Measurements from ENCODE around the gene TSPAN11. TPM values are rescaled to one million over a fixed set of nuclear protein-coding genes. Genes with fewer than 3 reads are reported as not detected.

Gene TSPAN11
- polyA plus RNA-seq, 2 of the 4 experiments (the other 2 are of a cell fraction), result 0.01 to 0.06 TPM

- ATAC-seq, result no peak; a peak in 1 of 6 replicates
- TF ChIP-seq, protein P1, sequence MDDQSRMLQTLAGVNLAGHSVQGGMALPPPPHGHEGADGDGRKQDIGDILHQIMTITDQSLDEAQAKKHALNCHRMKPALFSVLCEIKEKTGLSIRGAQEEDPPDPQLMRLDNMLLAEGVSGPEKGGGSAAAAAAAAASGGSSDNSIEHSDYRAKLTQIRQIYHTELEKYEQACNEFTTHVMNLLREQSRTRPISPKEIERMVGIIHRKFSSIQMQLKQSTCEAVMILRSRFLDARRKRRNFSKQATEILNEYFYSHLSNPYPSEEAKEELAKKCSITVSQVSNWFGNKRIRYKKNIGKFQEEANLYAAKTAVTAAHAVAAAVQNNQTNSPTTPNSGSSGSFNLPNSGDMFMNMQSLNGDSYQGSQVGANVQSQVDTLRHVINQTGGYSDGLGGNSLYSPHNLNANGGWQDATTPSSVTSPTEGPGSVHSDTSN (IDR thresholded peaks at IDR 0.05), result no peak
- TF ChIP-seq SMC3 (IDR thresholded peaks at IDR 0.05) (no peak), ATOH8 (CRISPR knock-in tag; IDR thresholded peaks at IDR 0.05; ENCODE audit: low read depth) (no peak), TP53 (CRISPR knock-in tag; IDR thresholded peaks at IDR 0.05) (no peak), NFE2L2 (conservative IDR thresholded peaks at IDR 0.05; ENCODE audit: low read length) (no peak), HOXA7 (CRISPR knock-in tag; IDR thresholded peaks at IDR 0.05) (no peak), HDAC2 (IDR thresholded peaks at IDR 0.05) (no peak)
- no peak overlapping the region for H3K4me3 ChIP-seq
- H3K4me1 ChIP-seq, result no peaks in the 10 kb centered on the region
- no peak overlapping the region for H3K4me2 ChIP-seq
- WGBS (ENCODE audit: missing lambda C conversion rate), result 53% methylated on average over 16 of the region's 20 CpGs
- no peaks in the 10 kb centered on the region for H3K9me3 ChIP-seq
- ChIA-PET CTCF (interaction anchor here (0.6 to 10.4 kb wide), 3 partner anchors 9 to 297 kb away, joined by 3 to 70 read pairs (median 3); no protein-coding TSS in a partner anchor), POLR2A (no interaction called here)
- no peak overlapping the region for H3K27ac ChIP-seq
- FAIRE-seq, result no peak
- no peak for DNase-seq (ENCODE audit: low read depth in 1 of 2, low spot score in 1 of 2)
These were observed 48.4 kb downstream of the TSPAN11 start for GRCh38 chr12:30974746-30975500.

DNA sequence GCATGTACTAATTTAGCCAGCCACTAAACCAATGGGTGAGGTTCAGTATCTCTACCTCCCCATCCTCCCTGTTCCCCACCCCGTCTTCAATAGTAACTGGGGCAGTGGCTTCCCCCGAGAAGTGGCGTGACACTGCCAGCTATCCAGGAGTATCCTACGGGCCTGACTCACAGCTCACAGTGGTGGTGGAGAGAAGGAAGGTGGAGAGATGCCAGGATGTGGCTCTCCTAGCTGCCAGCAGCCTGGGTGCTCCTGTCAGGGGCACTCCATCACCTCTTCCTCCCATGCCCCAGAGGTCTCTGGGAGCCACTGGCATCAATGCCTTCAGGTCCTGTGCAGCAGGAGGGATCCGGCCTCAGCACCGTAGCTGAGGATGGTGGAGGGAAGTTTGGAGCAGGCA, 49.0 kb downstream of the TSPAN11 start:
- Histone ChIP-seq H3K9me3 (no peaks in the 10 kb centered on the region), H3K27ac (no peak overlapping the region), H3K4me1 (no peaks in the 10 kb centered on the region), H3K4me2 (no peak overlapping the region), H3K4me3 (no peak overlapping the region)
- no peak for FAIRE-seq
- no peak for TF ChIP-seq KDM5A (IDR thresholded peaks at IDR 0.05)
- TF ChIP-seq CEBPB (IDR thresholded peaks at IDR 0.05), result no peak
- no peak for TF ChIP-seq MAZ (IDR thresholded peaks at IDR 0.05; ENCODE audit: borderline replicate concordance, low read depth, low read length)
- no peak for TF ChIP-seq HEYL (CRISPR knock-in tag; IDR thresholded peaks at IDR 0.05)
- TF ChIP-seq JUN (IDR thresholded peaks at IDR 0.05), result no peak
- no peak for TF ChIP-seq HOXB13 (CRISPR knock-in tag; IDR thresholded peaks at IDR 0.05; ENCODE audit: low read depth)
- no peak for TF ChIP-seq ESRRA (IDR thresholded peaks at IDR 0.05; ENCODE audit: borderline replicate concordance, low read length)
- TF ChIP-seq RARB (CRISPR knock-in tag; IDR thresholded peaks at IDR 0.05), result no peak
- TF ChIP-seq RFX5 (IDR thresholded peaks at IDR 0.05), result no peak
- no peak for TF ChIP-seq HES2 (IDR thresholded peaks at IDR 0.05)
- no peak for TF ChIP-seq CHD2 (IDR thresholded peaks at IDR 0.05; ENCODE audit: low read length, partially characterized antibody)
- ChIA-PET POLR2A (no interaction called here), CTCF (interaction anchor here (0.6 to 10.4 kb wide), 2 partner anchors 9 to 296 kb away, joined by 3 to 70 read pairs; no protein-coding TSS in a partner anchor)
- DNase-seq (ENCODE audit: low read depth in 1 of 2, low spot score in 1 of 2), result no peak
- 56% methylated on average over 6 of the region's 6 CpGs for WGBS (ENCODE audit: missing lambda C conversion rate)
- ATAC-seq, result no peak

GRCh38 chr12:30976206-30976605, 49.7 kb downstream of the TSPAN11 start:
- CTCF ChIA-PET, result interaction anchor here (0.8 to 10.4 kb wide), 2 partner anchors 8 to 13 kb away, joined by 4 to 70 read pairs; no protein-coding TSS in a partner anchor
- Histone ChIP-seq H3K4me2 (no peak overlapping the region), H3K4me3 (no peak overlapping the region), H3K4me1 (no peaks in the 10 kb centered on the region), H3K9me3 (no peaks in the 10 kb centered on the region), H3K27ac (no peak overlapping the region)
- no peak for DNase-seq (ENCODE audit: low read depth in 1 of 2, low spot score in 1 of 2)
- FAIRE-seq, result no peak
- POLR2A ChIA-PET, result no interaction called here
- TF ChIP-seq ESRRA (IDR thresholded peaks at IDR 0.05; ENCODE audit: borderline replicate concordance, low read length), result no peak
- no peak for TF ChIP-seq HES2 (IDR thresholded peaks at IDR 0.05)
- no peak for TF ChIP-seq E2F6 (IDR thresholded peaks at IDR 0.05; ENCODE audit: borderline replicate concordance, low read depth)
- no peak for TF ChIP-seq MYC (IDR thresholded peaks at IDR 0.05; ENCODE audit: borderline replicate concordance, low read length)
- TF ChIP-seq EHMT2 (IDR thresholded peaks at IDR 0.05; ENCODE audit: low read depth), result no peak
- no peak for TF ChIP-seq NFE2L2 (conservative IDR thresholded peaks at IDR 0.05; ENCODE audit: low read length)
- ATAC-seq, result no peak
- WGBS (ENCODE audit: missing lambda C conversion rate), result 39% methylated on average over 7 of the region's 7 CpGs

Measured in A549 (cell line).